GM18508 (cell line): ENCODE results near the gene NDUFA8.

ENCODE experiments used
- ATAC-seq: cut with Tn5 transposase; IDR thresholded peaks from one replicate; pipeline ENCODE4 v1.9.1; 2021; ENCODE audit warnings: moderate number of reproducible peaks; ENCODE audit not compliant: insufficient read depth, unreplicated experiment

NDUFA8 gene

GRCh38 chr9:122159026-122159924, at the start of gene NDUFA8, which contains the start of gene MORN5:
Gene NDUFA8 (minus strand): TSS chr9:122159779. CDS start chr9:122159677, 102 bp downstream.
Gene MORN5 (plus strand): TSS chr9:122159908. CDS start chr9:122159973, 65 bp downstream.
- ATAC-seq = peak; percentile 68

DNA sequence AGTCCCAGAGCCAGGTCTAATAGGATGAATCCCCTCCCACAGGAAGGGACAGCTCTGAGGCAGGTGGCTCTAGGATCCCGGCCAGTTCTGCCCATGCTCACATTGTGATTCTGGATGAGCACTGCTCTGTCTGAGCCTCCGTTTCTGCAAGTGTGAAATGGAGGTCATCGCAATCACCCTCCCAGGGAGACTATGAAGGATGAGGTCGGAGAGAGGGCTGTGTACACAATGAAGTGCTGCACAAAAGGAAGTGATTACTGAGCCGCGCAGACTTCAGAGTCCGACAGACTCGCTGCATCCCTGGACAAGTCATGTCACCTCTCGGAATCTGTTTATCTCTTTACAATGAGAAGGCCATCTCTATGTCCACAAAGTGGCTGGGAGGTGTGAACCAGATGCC, 47.5 kb upstream of the NDUFA8 start:
- no peak for ATAC-seq

DNA sequence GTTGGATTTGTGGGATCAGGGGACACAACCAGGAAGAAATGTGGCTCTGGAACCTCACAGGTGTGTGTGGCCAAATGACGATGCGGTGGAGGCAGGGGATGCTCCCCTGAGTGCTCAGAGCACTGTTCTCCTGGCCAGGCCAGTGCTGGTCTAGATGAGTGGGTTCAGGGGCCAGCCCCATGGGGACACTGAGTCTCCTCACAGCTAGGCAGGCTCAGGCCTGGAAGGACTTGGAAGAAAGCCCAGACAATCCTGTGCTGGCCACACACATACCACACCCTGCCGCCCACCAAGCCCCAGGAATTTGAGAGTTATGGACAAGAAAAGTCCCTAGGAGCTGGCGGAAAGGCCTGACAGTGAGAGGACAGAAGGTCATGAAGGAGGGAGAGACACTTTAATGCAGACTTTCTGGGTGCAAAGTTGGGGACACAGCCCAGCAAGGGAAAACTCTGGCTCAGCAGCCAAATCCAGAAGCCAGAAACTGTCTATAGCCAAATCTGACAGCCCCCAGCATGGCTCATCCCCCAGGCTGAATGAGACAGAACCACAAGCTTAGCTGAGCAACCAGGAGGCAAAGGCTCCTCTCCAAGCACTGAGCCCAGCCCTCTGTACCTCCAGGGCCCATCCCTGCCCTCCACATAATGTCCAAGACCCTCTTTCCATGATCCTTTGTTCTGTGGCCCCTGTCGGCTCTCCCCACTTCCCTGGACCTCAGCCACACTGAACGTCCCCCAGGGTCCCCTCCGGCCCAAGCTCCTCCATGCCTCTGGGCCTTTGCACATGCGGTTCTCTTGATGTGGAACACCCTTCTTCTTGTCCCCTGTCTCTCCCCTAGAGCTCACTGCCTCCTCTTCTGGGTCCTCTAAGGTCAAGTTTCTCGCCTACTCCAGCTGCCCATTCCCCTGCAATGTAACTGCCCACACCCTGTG, 46.8 kb upstream of the NDUFA8 start:
- no peak for ATAC-seq

GRCh38 chr9:122205176-122205575, 45.6 kb upstream of the NDUFA8 start:
- no peak for ATAC-seq

DNA sequence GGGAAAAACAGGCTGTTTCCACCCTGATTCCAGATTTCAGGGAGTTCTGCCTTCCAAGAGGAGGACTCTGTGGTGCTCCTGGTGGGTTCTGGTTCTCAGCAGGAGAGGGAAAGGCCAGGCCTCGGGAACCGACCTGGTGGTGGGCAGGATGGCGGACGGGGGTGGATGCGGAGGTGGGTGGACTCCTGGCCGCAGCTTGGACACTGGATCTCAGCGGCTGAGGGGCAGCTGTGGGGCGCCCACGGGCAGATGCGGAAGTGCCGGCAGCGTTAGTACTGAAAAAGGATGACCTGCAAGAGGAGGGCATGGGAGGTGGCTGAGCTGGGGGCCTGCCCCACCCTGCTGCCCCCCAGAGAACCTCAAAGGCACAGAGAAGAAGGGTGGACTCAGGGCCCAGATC, 44.9 kb upstream of the NDUFA8 start:
- no peak for ATAC-seq

GRCh38 chr9:122204055-122204454, 44.5 kb upstream of the NDUFA8 start:
- no peak for ATAC-seq

GRCh38 chr9:122202111-122202510, 42.5 kb upstream of the NDUFA8 start:
- no peak for ATAC-seq

DNA sequence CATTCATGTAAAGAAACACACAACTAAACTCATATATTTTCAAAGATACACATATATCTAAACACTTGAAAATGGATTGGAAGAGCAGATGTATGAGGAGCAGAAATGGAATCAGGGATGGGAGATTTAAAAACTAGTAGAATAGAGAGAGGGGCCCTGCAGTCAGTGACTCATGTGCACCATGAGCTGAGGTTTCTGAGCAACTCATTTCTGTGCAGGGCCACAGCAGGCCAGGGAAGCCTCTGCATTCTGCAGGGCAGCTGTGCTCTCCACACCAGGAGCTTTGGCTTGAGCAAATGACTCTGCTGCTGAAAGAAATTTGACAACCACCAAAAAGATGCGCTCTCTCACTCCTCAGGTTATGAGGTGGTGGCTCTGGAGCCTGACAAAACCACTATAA, 42.1 kb upstream of the NDUFA8 start:
- ATAC-seq = no peak

GRCh38 chr9:122200960-122201595, 41.5 kb upstream of the NDUFA8 start:
- no peak for ATAC-seq

GRCh38 chr9:122197882-122198281, 38.3 kb upstream of the NDUFA8 start:
- no peak for ATAC-seq

- no peak for ATAC-seq
Measured at GRCh38 chr9:122197426-122197825, 37.8 kb upstream of the NDUFA8 start.

GRCh38 chr9:122195875-122196274, 36.3 kb upstream of the NDUFA8 start:
- ATAC-seq = no peak

DNA sequence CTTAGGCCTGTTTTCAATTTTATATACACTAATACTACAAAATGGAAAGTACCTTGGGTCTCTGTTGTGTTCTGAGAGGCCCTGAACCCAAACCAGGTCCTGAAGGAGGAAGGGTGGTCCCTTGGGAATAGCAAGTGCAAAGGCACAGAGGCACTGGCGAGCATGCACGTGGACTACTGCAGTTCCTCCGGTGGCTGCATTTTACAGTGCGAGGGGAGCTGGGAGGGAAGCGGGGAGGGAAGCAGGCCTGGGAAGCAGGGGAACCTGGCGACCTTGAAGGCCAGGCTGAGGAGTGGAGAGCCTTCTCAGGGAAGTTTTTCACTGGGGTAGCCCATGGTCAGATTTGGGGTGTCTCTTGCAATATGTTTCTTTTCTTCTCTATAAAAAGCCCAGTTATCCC, 34.1 kb upstream of the NDUFA8 start:
- ATAC-seq = no peak

DNA sequence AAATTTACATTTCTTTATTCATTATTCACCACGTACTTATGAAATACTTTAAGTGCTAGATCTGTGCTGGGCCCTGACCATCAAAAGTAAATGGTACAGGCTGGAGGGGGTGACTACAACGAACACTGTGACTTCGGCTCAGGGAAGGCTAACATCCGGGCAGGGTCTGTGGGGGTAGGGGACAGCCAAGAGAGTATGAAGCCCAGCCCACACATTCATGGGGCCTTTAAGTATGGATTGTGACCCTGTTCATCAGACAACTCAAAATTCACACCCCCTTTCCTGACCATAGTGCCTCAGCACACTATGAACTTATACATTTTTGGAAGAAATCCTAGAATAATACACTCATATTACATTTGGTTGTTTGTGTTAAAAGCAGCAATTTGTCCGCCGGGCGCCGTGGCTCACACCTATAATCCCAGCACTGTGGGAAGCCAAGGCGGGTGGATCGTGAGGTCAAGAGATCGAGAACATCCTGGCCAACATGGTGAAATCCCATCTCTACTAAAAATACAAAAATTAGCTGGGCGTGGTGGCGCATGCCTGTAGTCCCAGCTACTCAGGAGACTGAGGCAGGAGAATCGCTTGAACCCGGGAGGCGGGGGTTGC, 33.4 kb upstream of the NDUFA8 start:
- no peak for ATAC-seq

GRCh38 chr9:122192261-122192875, 32.8 kb upstream of the NDUFA8 start:
- no peak for ATAC-seq

- ATAC-seq = no peak
Measured at GRCh38 chr9:122191584-122191983, 32.0 kb upstream of the NDUFA8 start.

GRCh38 chr9:122190597-122191381, 31.2 kb upstream of the NDUFA8 start:
- no peak for ATAC-seq

GRCh38 chr9:122188369-122188768, 28.8 kb upstream of the NDUFA8 start:
- no peak for ATAC-seq
